H1 (cell line): ENCODE measurements around the gene PTDSS2. TPM values are rescaled to one million over a fixed set of nuclear protein-coding genes. Genes with fewer than 3 reads are reported as not detected.
A peak's percentile ranks its signal among the peaks of the same experiment; 100 is the strongest.

Experiments used
- NRF1 ChIP-seq: IDR thresholded peaks from 2 replicates; pipeline ENCODE4 v1.6.1; 2011; ENCODE audit warnings: mild to moderate bottlenecking, low read depth, low read length, improper control_type of control experiment
- RAD21 ChIP-seq, 2 experiments: IDR thresholded peaks in 1 of 2; conservative IDR thresholded peaks in 1 of 2; 2 replicates each; pipeline ENCODE4 v1.6.1; 2011; ENCODE audit warnings: low read depth in 2 of 2, low read length in 2 of 2, improper control_type of control experiment in 1 of 2, inconsistent platforms in 1 of 2, mild to moderate bottlenecking in 1 of 2, moderate library complexity in 1 of 2
- polyA plus RNA-seq, 7 experiments: library from polyadenylated mRNA; depleted of rRNA in 3 of 7; stranded (reverse) in 5 of 7; unstranded in 2 of 7; fragments of >200 nt in 5 of 7; fragments of 200-250 nt in 2 of 7; gene quantifications; 1 replicate in 5 of 7; 2 replicates in 1 of 7; 4 replicates in 1 of 7; pipeline versions ENCODE4 v1.2.1 to v1.2.3, GENCODE V29; 2011 to 2013; ENCODE audit warnings: missing spikeins in 2 of 7, mixed read lengths in 2 of 7
- total RNA-seq: library from RNA; stranded (reverse); fragmentation: NEBNext Ultra II Directional; extraction: Animal tissue kit (Norgen Biotek cat#: 25700); gene quantifications from 2 replicates; pipeline ENCODE4 v1.2.1, GENCODE V29; 2021

The PTDSS2 gene
- total and polyA plus RNA-seq, 2 of the 8 experiments (the other 6 are each of a cell fraction or from before 2014, with no cell fraction given) = 48.7 to 68.2 TPM

GRCh38 chr11:440065-441042, 9.7 kb upstream of the PTDSS2 start (continued):
- TF ChIP-seq NRF1 (no peak), RAD21 (IDR thresholded peaks at IDR 0.05 in 1 of 2, conservative IDR thresholded peaks at IDR 0.05 in 1 of 2; ENCODE audit: low read depth in 2 of 2, low read length in 2 of 2) (peak; percentile 12 to 42; a peak in 3 of 4 replicates)
- TF ChIP-seq, all 59 proteins: peak for 3
